IMR-90 (cell line): Measurements from ENCODE around the gene MMP21. TPM values are rescaled to one million over a fixed set of nuclear protein-coding genes. Genes with fewer than 3 reads are reported as not detected.

Experiments used
- ATAC-seq: fragments of 200-7000 bp; cut with Tn5 transposase; 2 replicates; pipeline ENCODE4 v1.9.1; 2020; ENCODE audit warnings: low read depth, mild to moderate bottlenecking, moderate library complexity
- BruUV-seq: library from RNA; stranded (reverse); fragments of 400-500 nt; replicated peaks from 2 replicates; lab custom pipeline; 2021; lab: Mats Ljungman, UMichigan
- CTCF ChIA-PET: fragments of 300-600 bp; formaldehyde crosslinking; extraction: SDS; loops from one replicate; lab custom pipeline; 2021; ENCODE audit warnings: antibody characterized with exemption; lab: Yijun Ruan, JAX
- POLR2A ChIA-PET: fragments of 300-600 bp; sonication (Branson Sonifier 250); formaldehyde crosslinking; loops from one replicate; lab custom pipeline; 2022; ENCODE audit warnings: antibody characterized with exemption; ENCODE audit not compliant: unreplicated experiment; lab: Charles Lee
- DNase-seq: peaks from one replicate; pipeline ENCODE4 v3.0.0; 2013
- H2AFZ ChIP-seq: replicated peaks from 2 replicates; pipeline ENCODE3; 2013; ENCODE audit warnings: low read length, mild to moderate bottlenecking; ENCODE audit not compliant: poor library complexity
- H2AK5ac ChIP-seq: 2 replicates; pipeline ENCODE4 v1.6.1; 2013; ENCODE audit warnings: low read depth, low read length, inconsistent platforms
- H2AK9ac ChIP-seq: replicated peaks from 2 replicates; pipeline ENCODE3; 2013; ENCODE audit warnings: mild to moderate bottlenecking, low read depth, low read length, moderate library complexity; ENCODE audit not compliant: poor library complexity
- H2BK120ac ChIP-seq: 2 replicates; pipeline ENCODE4 v1.6.1; 2013; ENCODE audit warnings: low read depth, low read length, inconsistent platforms
- H2BK15ac ChIP-seq: 3 replicates; pipeline ENCODE4 v1.6.1; 2013; ENCODE audit warnings: low read depth, low read length, inconsistent platforms
- H2BK20ac ChIP-seq: 2 replicates; pipeline ENCODE4 v1.6.1; 2013; ENCODE audit warnings: low read depth, mild to moderate bottlenecking, inconsistent platforms, low read length, moderate library complexity
- H2BK5ac ChIP-seq: 2 replicates; pipeline ENCODE4 v1.6.1; 2013; ENCODE audit warnings: mild to moderate bottlenecking, low read depth, low read length, inconsistent platforms; ENCODE audit not compliant: poor library complexity, severe bottlenecking
- H3K14ac ChIP-seq: replicated peaks from 2 replicates; pipeline ENCODE4 v1.6.1; 2013; ENCODE audit warnings: low read depth, low read length, inconsistent platforms
- H3K18ac ChIP-seq: 2 replicates; pipeline ENCODE4 v1.6.1; 2013; ENCODE audit warnings: low read depth, low read length, control low read depth
- H3K23ac ChIP-seq: 2 replicates; pipeline ENCODE4 v1.6.1; 2013; ENCODE audit warnings: low read depth, low read length, inconsistent platforms
- H3K27ac ChIP-seq: 2 replicates; pipeline ENCODE4 v1.5.1; 2013; ENCODE audit warnings: mild to moderate bottlenecking, control low read depth, low read length; ENCODE audit not compliant: insufficient read depth
- H3K27me3 ChIP-seq: 2 replicates; pipeline ENCODE4 v1.6.1; 2013; ENCODE audit warnings: low read length; ENCODE audit not compliant: control insufficient read depth, insufficient read depth
- H3K36me3 ChIP-seq: 2 replicates; pipeline ENCODE4 v1.6.1; 2013; ENCODE audit warnings: low read length, mixed read lengths; ENCODE audit not compliant: control insufficient read depth, insufficient read depth
- H3K4ac ChIP-seq: 2 replicates; pipeline ENCODE4 v1.6.1; 2013; ENCODE audit warnings: low read depth, low read length, inconsistent platforms
- H3K4me1 ChIP-seq: 2 replicates; pipeline ENCODE4 v1.6.1; 2013; ENCODE audit warnings: low read length, mixed read lengths; ENCODE audit not compliant: control insufficient read depth, insufficient read depth
- H3K4me2 ChIP-seq: 2 replicates; pipeline ENCODE4 v1.6.1; 2013; ENCODE audit warnings: low read depth, mild to moderate bottlenecking, control low read depth, low read length, moderate library complexity
- H3K4me3 ChIP-seq: 2 replicates; pipeline ENCODE4 v1.5.1; 2013; ENCODE audit warnings: low read depth, mild to moderate bottlenecking, control low read depth, low read length, moderate library complexity; ENCODE audit not compliant: insufficient read depth
- H3K56ac ChIP-seq: 2 replicates; pipeline ENCODE4 v1.6.1; 2013; ENCODE audit warnings: low read length, inconsistent platforms; ENCODE audit not compliant: insufficient read depth; ENCODE audit errors: extremely low read depth
- H3K79me1 ChIP-seq, 2 experiments: 2 replicates each; pipeline ENCODE4 v1.6.1; 2013; ENCODE audit warnings: low read length in 2 of 2, inconsistent platforms in 1 of 2, low read depth in 1 of 2
- H3K9ac ChIP-seq: 2 replicates; pipeline ENCODE4 v1.6.1; 2013; ENCODE audit warnings: low read depth, low read length, control low read depth
- H3K9me1 ChIP-seq: 2 replicates; pipeline ENCODE4 v1.6.1; 2013; ENCODE audit warnings: low read length, inconsistent platforms; ENCODE audit not compliant: insufficient read depth
- H3K9me3 ChIP-seq: 2 replicates; pipeline ENCODE4 v1.6.1; 2013; ENCODE audit warnings: low read length; ENCODE audit not compliant: control insufficient read depth, insufficient read depth
- H4K20me1 ChIP-seq: 2 replicates; pipeline ENCODE4 v1.6.1; 2013; ENCODE audit warnings: low read length, inconsistent platforms; ENCODE audit not compliant: insufficient read depth
- H4K5ac ChIP-seq: 2 replicates; pipeline ENCODE4 v1.6.1; 2013; ENCODE audit warnings: mild to moderate bottlenecking, low read depth, low read length, control low read depth
- H4K8ac ChIP-seq, 2 experiments: 2 replicates each; pipeline ENCODE4 v1.6.1; 2013; ENCODE audit warnings: low read depth in 2 of 2, low read length in 2 of 2, control low read depth in 1 of 2, inconsistent platforms in 1 of 2
- H4K91ac ChIP-seq: 2 replicates; pipeline ENCODE4 v1.6.1; 2013; ENCODE audit warnings: low read depth, low read length, inconsistent platforms; ENCODE audit not compliant: insufficient read depth
- BHLHE40 ChIP-seq: fragments of 150-350 bp; IDR thresholded peaks from 2 replicates; pipeline ENCODE4 v1.6.1; 2016; ENCODE audit warnings: mild to moderate bottlenecking, low read depth, low read length
- CEBPB ChIP-seq: IDR thresholded peaks from 2 replicates; pipeline ENCODE4 v1.6.1; 2012; ENCODE audit warnings: low read depth, low read length, improper control_type of control experiment
- CHD1 ChIP-seq: IDR thresholded peaks from 2 replicates; pipeline ENCODE4 v1.6.1; 2012; ENCODE audit warnings: low read depth, low read length, improper control_type of control experiment
- CTCF ChIP-seq: conservative IDR thresholded peaks from 2 replicates; pipeline ENCODE4 v1.5.1; 2012; ENCODE audit warnings: mild to moderate bottlenecking, low read depth, low read length, improper control_type of control experiment
- ELK1 ChIP-seq: fragments of 150-350 bp; IDR thresholded peaks from 2 replicates; pipeline ENCODE4 v1.6.1; 2016; ENCODE audit warnings: low read depth, mild to moderate bottlenecking, low read length, moderate library complexity, borderline replicate concordance
- FOS ChIP-seq: fragments of 150-350 bp; IDR thresholded peaks from 2 replicates; pipeline ENCODE4 v1.6.1; 2016; ENCODE audit warnings: low read depth, low read length
- MAFK ChIP-seq: IDR thresholded peaks from 2 replicates; pipeline ENCODE4 v1.6.1; 2012; ENCODE audit warnings: low read depth, low read length, improper control_type of control experiment
- MAZ ChIP-seq: IDR thresholded peaks from 2 replicates; pipeline ENCODE4 v1.6.1; 2012; ENCODE audit warnings: low read depth, mild to moderate bottlenecking, low read length, improper control_type of control experiment, moderate library complexity, borderline replicate concordance
- MXI1 ChIP-seq: IDR thresholded peaks from 2 replicates; pipeline ENCODE4 v1.6.1; 2012; ENCODE audit warnings: low read depth, mild to moderate bottlenecking, low read length, moderate library complexity, borderline replicate concordance
- NFE2L2 ChIP-seq: fragments of 150-350 bp; IDR thresholded peaks from 2 replicates; pipeline ENCODE4 v1.6.1; 2016; ENCODE audit warnings: low read depth, mild to moderate bottlenecking, low read length
- POLR2A ChIP-seq: IDR thresholded peaks from 2 replicates; pipeline ENCODE4 v1.6.1; 2012; ENCODE audit warnings: mild to moderate bottlenecking, low read depth, low read length
- RAD21 ChIP-seq: IDR thresholded peaks from 2 replicates; pipeline ENCODE4 v1.6.1; 2012; ENCODE audit warnings: low read length, improper control_type of control experiment
- RCOR1 ChIP-seq: IDR thresholded peaks from 2 replicates; pipeline ENCODE4 v1.6.1; 2012; ENCODE audit warnings: mild to moderate bottlenecking, low read length, improper control_type of control experiment; ENCODE audit not compliant: insufficient replicate concordance
- RFX5 ChIP-seq: IDR thresholded peaks from 2 replicates; pipeline ENCODE4 v1.8.0; 2012; ENCODE audit warnings: low read depth, mild to moderate bottlenecking, low read length, moderate library complexity
- SMC3 ChIP-seq: fragments of 150-350 bp; IDR thresholded peaks from 2 replicates; pipeline ENCODE4 v1.6.1; 2016; ENCODE audit warnings: low read depth, mild to moderate bottlenecking, antibody characterized with exemption, low read length, moderate library complexity
- WGBS, 2 experiments: methylation state at CpG; one replicate each; pipeline versions ENCODE4 v1.1.5 to v1.1.7; 2013; ENCODE audit warnings: missing lambda C conversion rate in 2 of 2; ENCODE audit not compliant: insufficient read length in 1 of 2; ENCODE audit errors: extremely low coverage in 2 of 2; 5-methylcytosine and 5-hydroxymethylcytosine counted together
- dilution Hi-C: fragments of 300-500 bp; cut with HindIII; formaldehyde crosslinking; loops from one replicate; pipeline ENCODE4 v1.14.3; 2018; ENCODE audit warnings: low sequenced_read_pairs; ENCODE audit not compliant: unreplicated experiment
- in situ Hi-C: fragments of 300-500 bp; cut with MboI; formaldehyde crosslinking; loops from 3 replicates; pipeline ENCODE4 v1.14.3; 2019; ENCODE audit warnings: low sequenced_read_pairs, inconsistent platforms, mixed read lengths
- intact Hi-C: fragments of 100-400 bp; cut with micrococcal nuclease; formaldehyde crosslinking; loops from 2 replicates; pipeline ENCODE4 v1.10.0; 2022
- polyA plus RNA-seq, 3 experiments: library from polyadenylated mRNA; depleted of rRNA; stranded (reverse); fragments of >200 nt; gene quantifications; 2 replicates each; pipeline ENCODE4 v1.2.3, GENCODE V29; 2012; ENCODE audit warnings: low replicate concordance in 1 of 3
- total RNA-seq: library from RNA; depleted of rRNA; stranded (reverse); fragments of >200 nt; gene quantifications from 2 replicates; pipeline ENCODE4 v1.2.3, GENCODE V29; 2012

The MMP21 gene
- total and polyA plus RNA-seq, 2 of the 4 experiments (the other 2 are of a cell fraction), result not detected

GRCh38 chr10:125756853-125757487 lies 18.7 kb downstream of the MMP21 start:
- Histone ChIP-seq H3K36me3 (peaks cover 33% of the 10 kb centered on the region), H3K27me3 (no peaks in the 10 kb centered on the region), H3K27ac (no peak overlapping the region), H3K18ac (no peak overlapping the region), H3K9me3 (no peaks in the 10 kb centered on the region), H3K9me1 (no peaks in the 10 kb centered on the region; the same call in 1 of the 2 replicates), H3K4me1 (no peaks in the 10 kb centered on the region), H3K23ac (no peak overlapping the region), H4K5ac (no peak overlapping the region), H3K56ac (no peak overlapping the region), H4K20me1 (no peaks in the 10 kb centered on the region), H4K8ac (no peak overlapping the region), H3K4me2 (no peak overlapping the region), H2AK9ac (no peak overlapping the region), H2BK15ac (no peak overlapping the region), H3K4me3 (no peak overlapping the region), H3K4ac (no peak overlapping the region), H3K79me1 (peaks cover 10 to 11% of the 10 kb centered on the region in 2 experiments; a peak in 2 of 4 replicates), H2BK20ac (no peak overlapping the region), H2BK120ac (no peak overlapping the region), H3K14ac (no peak overlapping the region), H2AFZ (no peak overlapping the region), H4K91ac (no peak overlapping the region), H2BK5ac (no peak overlapping the region), H2AK5ac (no peak overlapping the region), H3K9ac (no peak overlapping the region)
- dilution Hi-C loops (no loop called here), intact Hi-C loops (loop anchor here (5.0 kb wide), 1 partner anchor 35 kb away; no protein-coding TSS in a partner anchor), in situ Hi-C loops (no loop called here)
- no TSS peak for BruUV-seq
- TF ChIP-seq NFE2L2 (no peak), ELK1 (no peak), MXI1 (no peak), FOS (no peak), RCOR1 (no peak), MAFK (no peak), RFX5 (no peak), POLR2A (no peak), MAZ (no peak), RAD21 (no peak), SMC3 (no peak), CHD1 (no peak), BHLHE40 (no peak), CEBPB (no peak), CTCF (no peak)
- ATAC-seq, result no peak
- DNase-seq, result no peak
- WGBS, 2 experiments, result no CpG with 5 or more reads among the region's 5 CpGs
- POLR2A ChIA-PET, result no interaction called here
- CTCF ChIA-PET, result no interaction called here
